PC-3 (cell line): ENCODE measurements around the gene ATG4C. TPM values are rescaled to one million over a fixed set of nuclear protein-coding genes. Genes with fewer than 3 reads are reported as not detected.

Experiments
- ATAC-seq: fragments of 200-7000 bp; cut with Tn5 transposase; 2 replicates; pipeline ENCODE4 v1.9.1; 2020; ENCODE audit warnings: mild to moderate bottlenecking, moderate library complexity
- BruUV-seq: library from RNA; stranded (reverse); fragments of 400-500 nt; replicated peaks from 2 replicates; lab custom pipeline; 2021; lab: Mats Ljungman, UMichigan
- CTCF ChIA-PET: fragments of 300-600 bp; sonication (Branson Sonifier 250); formaldehyde crosslinking; loops from one replicate; lab custom pipeline; 2022; ENCODE audit warnings: antibody characterized with exemption; lab: Charles Lee
- POLR2A ChIA-PET: fragments of 300-600 bp; sonication (Branson Sonifier 250); formaldehyde crosslinking; loops from one replicate; lab custom pipeline; 2022; ENCODE audit warnings: antibody characterized with exemption; ENCODE audit not compliant: unreplicated experiment; lab: Charles Lee
- DNase-seq: peaks from one replicate; pipeline ENCODE4 v3.0.0-alpha.2; 2015
- H2AFZ ChIP-seq: fragments of 300-600 bp; sonication (generic); 2 replicates; pipeline ENCODE4 v1.6.0; 2016; ENCODE audit warnings: antibody characterized with exemption, low read length
- H3F3A ChIP-seq: fragments of 300-600 bp; sonication (generic); one replicate; pipeline ENCODE4 v1.6.0; 2017; ENCODE audit warnings: antibody characterized with exemption, low read length, control low read depth, mild to moderate bottlenecking; ENCODE audit not compliant: unreplicated experiment
- H3K27ac ChIP-seq: fragments of 300-600 bp; sonication (generic); 2 replicates; pipeline ENCODE4 v1.5.1; 2016; ENCODE audit warnings: mild to moderate bottlenecking, low read length
- H3K27me3 ChIP-seq: fragments of 300-600 bp; sonication (generic); 2 replicates; pipeline ENCODE4 v1.6.1; 2016; ENCODE audit warnings: low read length, mixed read lengths
- H3K36me3 ChIP-seq: fragments of 300-600 bp; sonication (generic); 2 replicates; pipeline ENCODE4 v1.6.1; 2016; ENCODE audit warnings: low read depth, mixed run types, low read length, mixed read lengths
- H3K4me1 ChIP-seq: fragments of 300-600 bp; sonication (generic); 2 replicates; pipeline ENCODE4 v1.5.1; 2016; ENCODE audit warnings: low read length; ENCODE audit not compliant: insufficient read depth
- H3K4me2 ChIP-seq: fragments of 300-600 bp; sonication (generic); 2 replicates; pipeline ENCODE4 v1.6.0; 2016; ENCODE audit warnings: low read length
- H3K4me3 ChIP-seq: fragments of 300-600 bp; sonication (generic); 2 replicates; pipeline ENCODE4 v1.5.1; 2016; ENCODE audit warnings: mild to moderate bottlenecking, low read length, mixed read lengths
- H3K79me2 ChIP-seq: fragments of 300-600 bp; sonication (generic); 2 replicates; pipeline ENCODE4 v1.6.1; 2017; ENCODE audit warnings: low read length, mixed read lengths
- H3K9ac ChIP-seq: fragments of 300-600 bp; sonication (generic); 2 replicates; pipeline ENCODE4 v1.6.0; 2016; ENCODE audit warnings: mild to moderate bottlenecking, low read length
- H3K9me2 ChIP-seq: fragments of 300-600 bp; sonication (generic); replicated peaks from 2 replicates; pipeline ENCODE4 v1.6.1; 2016; ENCODE audit warnings: mixed run types, low read length, mixed read lengths
- H3K9me3 ChIP-seq: fragments of 300-600 bp; sonication (generic); 2 replicates; pipeline ENCODE4 v1.6.1; 2016; ENCODE audit warnings: low read length, mixed read lengths
- H4K20me1 ChIP-seq: fragments of 300-600 bp; sonication (generic); 2 replicates; pipeline ENCODE4 v1.6.1; 2016; ENCODE audit warnings: low read length, mixed read lengths
- CTCF ChIP-seq: fragments of 300-600 bp; sonication (generic); conservative IDR thresholded peaks from 2 replicates; pipeline ENCODE4 v1.5.1; 2017; ENCODE audit warnings: antibody characterized with exemption, low read depth, mild to moderate bottlenecking, low read length
- EZH2 ChIP-seq: fragments of 300-600 bp; sonication (generic); IDR thresholded peaks from one replicate; pipeline ENCODE4 v1.6.1; 2017; ENCODE audit warnings: antibody characterized with exemption, mild to moderate bottlenecking, low read length; ENCODE audit not compliant: unreplicated experiment
- EZH2phosphoT487 ChIP-seq: fragments of 300-600 bp; sonication (generic); IDR thresholded peaks from 2 replicates; pipeline ENCODE4 v1.6.1; 2018; ENCODE audit warnings: mild to moderate bottlenecking, antibody characterized with exemption, low read length, borderline replicate concordance
- intact Hi-C: fragments of 100-400 bp; cut with micrococcal nuclease; formaldehyde crosslinking; loops from 2 replicates; pipeline ENCODE4 v1.9.0; 2023
- total RNA-seq: library from RNA; depleted of rRNA; stranded (reverse); fragments of >200 nt; gene quantifications from 2 replicates; pipeline ENCODE4 v1.2.3, GENCODE V29; 2014

ATG4C gene
- total RNA-seq, 1 experiment from 2014 or later = 8.8 TPM

- Histone ChIP-seq H3K27me3 (peaks cover 5% of the 10 kb centered on the region; the same call in 1 of the 2 replicates), H3F3A (no peaks in the 10 kb centered on the region), H3K27ac (no peak overlapping the region), H3K9ac (peak overlapping the region; percentile 84), H3K9me3 (no peaks in the 10 kb centered on the region), H3K79me2 (peaks cover 24% of the 10 kb centered on the region), H3K4me3 (peak overlapping the region; percentile 92), H3K4me2 (peak overlapping the region; percentile 89), H3K9me2 (no peaks in the 10 kb centered on the region), H3K36me3 (no peaks in the 10 kb centered on the region), H3K4me1 (0 out of 2 replicates have a peak, but pooled peaks cover 6% of the 10 kb centered on the region), H2AFZ (peak overlapping the region; percentile 100), H4K20me1 (no peaks in the 10 kb centered on the region)
- ChIA-PET POLR2A (no interaction called here), CTCF (no interaction called here)
- intact Hi-C loops = no loop called here
- ATAC-seq (peak; percentile 61), DNase-seq (no peak)
- TF ChIP-seq CTCF (no peak), EZH2 (no peak), EZH2phosphoT487 (no peak)
- BruUV-seq = no TSS peak
Measured at GRCh38 chr1:62784509-62785365, 805 bp downstream of the ATG4C start.

- no peaks in the 10 kb centered on the region for H3K27me3 ChIP-seq
- ATAC-seq (no peak), DNase-seq (no peak)
- no peaks in the 10 kb centered on the region for H3K36me3 ChIP-seq
- intact Hi-C loops = no loop called here
- H3F3A ChIP-seq = no peaks in the 10 kb centered on the region
- H2AFZ ChIP-seq = no peak overlapping the region
- no peak overlapping the region for H3K4me2 ChIP-seq
- H3K4me3 ChIP-seq = no peak overlapping the region
- no peaks in the 10 kb centered on the region for H3K4me1 ChIP-seq
- H3K79me2 ChIP-seq = peaks cover 11% of the 10 kb centered on the region; the same call in 1 of the 2 replicates
- no peaks in the 10 kb centered on the region for H4K20me1 ChIP-seq
- ChIA-PET CTCF (no interaction called here), POLR2A (no interaction called here)
- no peaks in the 10 kb centered on the region for H3K9me3 ChIP-seq
- BruUV-seq = no TSS peak
- no peak for TF ChIP-seq EZH2phosphoT487
- TF ChIP-seq EZH2 = no peak
- TF ChIP-seq CTCF = no peak
- no peak overlapping the region for H3K27ac ChIP-seq
- no peaks in the 10 kb centered on the region for H3K9me2 ChIP-seq
- H3K9ac ChIP-seq = no peak overlapping the region
Measured at GRCh38 chr1:62790716-62791115, 6.8 kb downstream of the ATG4C start.

DNA sequence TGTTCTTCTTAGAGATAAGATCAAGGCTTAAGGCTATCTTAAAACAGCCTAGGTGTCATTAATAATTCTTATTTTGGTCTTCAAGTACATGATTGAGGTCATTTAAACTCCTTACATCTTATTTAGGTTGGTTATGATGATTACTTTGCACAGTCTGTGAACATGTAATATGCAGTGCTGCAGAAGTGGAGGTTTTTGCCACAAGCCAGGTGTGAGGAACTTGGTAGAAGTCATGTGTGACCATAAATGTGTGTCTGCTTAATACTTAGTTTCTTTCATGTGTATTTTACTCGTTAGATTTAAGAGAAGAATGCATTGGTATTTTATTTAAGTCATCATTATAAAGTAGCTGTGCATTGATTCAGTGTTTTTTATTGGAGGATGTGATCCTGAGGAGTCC lies 10.1 kb downstream of the ATG4C start:
- CTCF ChIA-PET = interaction anchor here (0.6 kb wide), 1 partner anchor 257 kb away, joined by 3 read pairs; no protein-coding TSS in a partner anchor
- no peak overlapping the region for H3K4me2 ChIP-seq
- no peaks in the 10 kb centered on the region for H3F3A ChIP-seq
- H2AFZ ChIP-seq = no peak overlapping the region
- TF ChIP-seq EZH2 (no peak), CTCF (no peak), EZH2phosphoT487 (no peak)
- intact Hi-C loops = no loop called here
- BruUV-seq = no TSS peak
- H3K4me1 ChIP-seq = no peaks in the 10 kb centered on the region
- H3K27ac ChIP-seq = no peak overlapping the region
- H3K9ac ChIP-seq = no peak overlapping the region
- no peak for ATAC-seq
- no peaks in the 10 kb centered on the region for H3K79me2 ChIP-seq
- DNase-seq = no peak
- H3K36me3 ChIP-seq = no peaks in the 10 kb centered on the region
- POLR2A ChIA-PET = no interaction called here
- no peaks in the 10 kb centered on the region for H4K20me1 ChIP-seq
- H3K9me3 ChIP-seq = no peaks in the 10 kb centered on the region
- H3K27me3 ChIP-seq = no peaks in the 10 kb centered on the region
- no peaks in the 10 kb centered on the region for H3K9me2 ChIP-seq
- no peak overlapping the region for H3K4me3 ChIP-seq
